IMR-90 (cell line): Measurements from ENCODE around the gene CRYGN. TPM values are rescaled to one million over a fixed set of nuclear protein-coding genes. Genes with fewer than 3 reads are reported as not detected.

Experiments used
- ATAC-seq: fragments of 200-7000 bp; cut with Tn5 transposase; 2 replicates; pipeline ENCODE4 v1.9.1; 2020; ENCODE audit warnings: low read depth, mild to moderate bottlenecking, moderate library complexity
- BruUV-seq: library from RNA; stranded (reverse); fragments of 400-500 nt; replicated peaks from 2 replicates; lab custom pipeline; 2021; lab: Mats Ljungman, UMichigan
- CTCF ChIA-PET: fragments of 300-600 bp; formaldehyde crosslinking; extraction: SDS; loops from one replicate; lab custom pipeline; 2021; ENCODE audit warnings: antibody characterized with exemption; lab: Yijun Ruan, JAX
- POLR2A ChIA-PET: fragments of 300-600 bp; sonication (Branson Sonifier 250); formaldehyde crosslinking; loops from one replicate; lab custom pipeline; 2022; ENCODE audit warnings: antibody characterized with exemption; ENCODE audit not compliant: unreplicated experiment; lab: Charles Lee
- DNase-seq: peaks from one replicate; pipeline ENCODE4 v3.0.0; 2013
- H2AFZ ChIP-seq: replicated peaks from 2 replicates; pipeline ENCODE3; 2013; ENCODE audit warnings: low read length, mild to moderate bottlenecking; ENCODE audit not compliant: poor library complexity
- H2AK5ac ChIP-seq: 2 replicates; pipeline ENCODE4 v1.6.1; 2013; ENCODE audit warnings: low read depth, low read length, inconsistent platforms
- H2AK9ac ChIP-seq: replicated peaks from 2 replicates; pipeline ENCODE3; 2013; ENCODE audit warnings: mild to moderate bottlenecking, low read depth, low read length, moderate library complexity; ENCODE audit not compliant: poor library complexity
- H2BK120ac ChIP-seq: 2 replicates; pipeline ENCODE4 v1.6.1; 2013; ENCODE audit warnings: low read depth, low read length, inconsistent platforms
- H2BK15ac ChIP-seq: 3 replicates; pipeline ENCODE4 v1.6.1; 2013; ENCODE audit warnings: low read depth, low read length, inconsistent platforms
- H2BK20ac ChIP-seq: 2 replicates; pipeline ENCODE4 v1.6.1; 2013; ENCODE audit warnings: low read depth, mild to moderate bottlenecking, inconsistent platforms, low read length, moderate library complexity
- H2BK5ac ChIP-seq: 2 replicates; pipeline ENCODE4 v1.6.1; 2013; ENCODE audit warnings: mild to moderate bottlenecking, low read depth, low read length, inconsistent platforms; ENCODE audit not compliant: poor library complexity, severe bottlenecking
- H3K14ac ChIP-seq: replicated peaks from 2 replicates; pipeline ENCODE4 v1.6.1; 2013; ENCODE audit warnings: low read depth, low read length, inconsistent platforms
- H3K18ac ChIP-seq: 2 replicates; pipeline ENCODE4 v1.6.1; 2013; ENCODE audit warnings: low read depth, low read length, control low read depth
- H3K23ac ChIP-seq: 2 replicates; pipeline ENCODE4 v1.6.1; 2013; ENCODE audit warnings: low read depth, low read length, inconsistent platforms
- H3K27ac ChIP-seq: 2 replicates; pipeline ENCODE4 v1.5.1; 2013; ENCODE audit warnings: mild to moderate bottlenecking, control low read depth, low read length; ENCODE audit not compliant: insufficient read depth
- H3K27me3 ChIP-seq: 2 replicates; pipeline ENCODE4 v1.6.1; 2013; ENCODE audit warnings: low read length; ENCODE audit not compliant: control insufficient read depth, insufficient read depth
- H3K36me3 ChIP-seq: 2 replicates; pipeline ENCODE4 v1.6.1; 2013; ENCODE audit warnings: low read length, mixed read lengths; ENCODE audit not compliant: control insufficient read depth, insufficient read depth
- H3K4ac ChIP-seq: 2 replicates; pipeline ENCODE4 v1.6.1; 2013; ENCODE audit warnings: low read depth, low read length, inconsistent platforms
- H3K4me1 ChIP-seq: 2 replicates; pipeline ENCODE4 v1.6.1; 2013; ENCODE audit warnings: low read length, mixed read lengths; ENCODE audit not compliant: control insufficient read depth, insufficient read depth
- H3K4me2 ChIP-seq: 2 replicates; pipeline ENCODE4 v1.6.1; 2013; ENCODE audit warnings: low read depth, mild to moderate bottlenecking, control low read depth, low read length, moderate library complexity
- H3K4me3 ChIP-seq: 2 replicates; pipeline ENCODE4 v1.5.1; 2013; ENCODE audit warnings: low read depth, mild to moderate bottlenecking, control low read depth, low read length, moderate library complexity; ENCODE audit not compliant: insufficient read depth
- H3K56ac ChIP-seq: 2 replicates; pipeline ENCODE4 v1.6.1; 2013; ENCODE audit warnings: low read length, inconsistent platforms; ENCODE audit not compliant: insufficient read depth; ENCODE audit errors: extremely low read depth
- H3K79me1 ChIP-seq, 2 experiments: 2 replicates each; pipeline ENCODE4 v1.6.1; 2013; ENCODE audit warnings: low read length in 2 of 2, inconsistent platforms in 1 of 2, low read depth in 1 of 2
- H3K9ac ChIP-seq: 2 replicates; pipeline ENCODE4 v1.6.1; 2013; ENCODE audit warnings: low read depth, low read length, control low read depth
- H3K9me1 ChIP-seq: 2 replicates; pipeline ENCODE4 v1.6.1; 2013; ENCODE audit warnings: low read length, inconsistent platforms; ENCODE audit not compliant: insufficient read depth
- H3K9me3 ChIP-seq: 2 replicates; pipeline ENCODE4 v1.6.1; 2013; ENCODE audit warnings: low read length; ENCODE audit not compliant: control insufficient read depth, insufficient read depth
- H4K20me1 ChIP-seq: 2 replicates; pipeline ENCODE4 v1.6.1; 2013; ENCODE audit warnings: low read length, inconsistent platforms; ENCODE audit not compliant: insufficient read depth
- H4K5ac ChIP-seq: 2 replicates; pipeline ENCODE4 v1.6.1; 2013; ENCODE audit warnings: mild to moderate bottlenecking, low read depth, low read length, control low read depth
- H4K8ac ChIP-seq, 2 experiments: 2 replicates each; pipeline ENCODE4 v1.6.1; 2013; ENCODE audit warnings: low read depth in 2 of 2, low read length in 2 of 2, control low read depth in 1 of 2, inconsistent platforms in 1 of 2
- H4K91ac ChIP-seq: 2 replicates; pipeline ENCODE4 v1.6.1; 2013; ENCODE audit warnings: low read depth, low read length, inconsistent platforms; ENCODE audit not compliant: insufficient read depth
- CEBPB ChIP-seq: IDR thresholded peaks from 2 replicates; pipeline ENCODE4 v1.6.1; 2012; ENCODE audit warnings: low read depth, low read length, improper control_type of control experiment
- RFX5 ChIP-seq: IDR thresholded peaks from 2 replicates; pipeline ENCODE4 v1.8.0; 2012; ENCODE audit warnings: low read depth, mild to moderate bottlenecking, low read length, moderate library complexity
- WGBS, 2 experiments: methylation state at CpG; one replicate each; pipeline versions ENCODE4 v1.1.5 to v1.1.7; 2013; ENCODE audit warnings: missing lambda C conversion rate in 2 of 2; ENCODE audit not compliant: insufficient read length in 1 of 2; ENCODE audit errors: extremely low coverage in 2 of 2; 5-methylcytosine and 5-hydroxymethylcytosine counted together
- dilution Hi-C: fragments of 300-500 bp; cut with HindIII; formaldehyde crosslinking; loops from one replicate; pipeline ENCODE4 v1.14.3; 2018; ENCODE audit warnings: low sequenced_read_pairs; ENCODE audit not compliant: unreplicated experiment
- in situ Hi-C: fragments of 300-500 bp; cut with MboI; formaldehyde crosslinking; loops from 3 replicates; pipeline ENCODE4 v1.14.3; 2019; ENCODE audit warnings: low sequenced_read_pairs, inconsistent platforms, mixed read lengths
- intact Hi-C: fragments of 100-400 bp; cut with micrococcal nuclease; formaldehyde crosslinking; loops from 2 replicates; pipeline ENCODE4 v1.10.0; 2022
- polyA plus RNA-seq, 3 experiments: library from polyadenylated mRNA; depleted of rRNA; stranded (reverse); fragments of >200 nt; gene quantifications; 2 replicates each; pipeline ENCODE4 v1.2.3, GENCODE V29; 2012; ENCODE audit warnings: low replicate concordance in 1 of 3
- total RNA-seq: library from RNA; depleted of rRNA; stranded (reverse); fragments of >200 nt; gene quantifications from 2 replicates; pipeline ENCODE4 v1.2.3, GENCODE V29; 2012

Gene CRYGN
- total and polyA plus RNA-seq, 2 of the 4 experiments (the other 2 are of a cell fraction), result not detected

GRCh38 chr7:151477867-151478266 is 37.9 kb upstream of the CRYGN start:
- H4K5ac ChIP-seq, result no peak overlapping the region
- H3K4me3 ChIP-seq, result no peak overlapping the region
- CTCF ChIA-PET, result no interaction called here
- H4K91ac ChIP-seq, result no peak overlapping the region
- no peak overlapping the region for H2BK15ac ChIP-seq
- peaks cover 9% of the 10 kb centered on the region for H3K4me1 ChIP-seq
- H3K36me3 ChIP-seq, result peaks cover 17% of the 10 kb centered on the region
- dilution Hi-C loops, result no loop called here
- H2BK5ac ChIP-seq, result no peak overlapping the region
- peaks cover 13% of the 10 kb centered on the region for H3K9me1 ChIP-seq
- H3K9me3 ChIP-seq, result no peaks in the 10 kb centered on the region
- BruUV-seq, result no TSS peak
- H4K20me1 ChIP-seq, result peaks cover 26% of the 10 kb centered on the region
- H2AK5ac ChIP-seq, result no peak overlapping the region
- TF ChIP-seq RFX5 (no peak), CEBPB (peak; percentile 95)
- WGBS, 2 experiments, result no CpG with 5 or more reads among the region's 7 CpGs
- ATAC-seq, result no peak
- POLR2A ChIA-PET, result no interaction called here
- no peak overlapping the region for H3K56ac ChIP-seq
- peaks cover 48 to 54% of the 10 kb centered on the region in 2 experiments for H3K79me1 ChIP-seq
- H3K4me2 ChIP-seq, result no peak overlapping the region
- H2AFZ ChIP-seq, result no peak overlapping the region
- DNase-seq, result no peak
- H2BK120ac ChIP-seq, result no peak overlapping the region
- in situ Hi-C loops, result no loop called here
- H3K23ac ChIP-seq, result no peak overlapping the region
- no peak overlapping the region for H3K9ac ChIP-seq
- no peak overlapping the region for H3K27ac ChIP-seq
- intact Hi-C loops, result no loop called here
- H2BK20ac ChIP-seq, result no peak overlapping the region
- no peak overlapping the region for H3K14ac ChIP-seq
- no peak overlapping the region for H2AK9ac ChIP-seq
- H4K8ac ChIP-seq, result no peak overlapping the region
- no peak overlapping the region for H3K4ac ChIP-seq
- H3K27me3 ChIP-seq, result no peaks in the 10 kb centered on the region
- H3K18ac ChIP-seq, result no peak overlapping the region
